IgD-negative memory B cell (primary cell): ENCODE results near the gene RESP18. TPM values are rescaled to one million over a fixed set of nuclear protein-coding genes. Genes with fewer than 3 reads are reported as not detected.

Experiments
- H3K27ac Mint-ChIP-seq, 3 donors: one replicate each; pipeline ENCODE4 v1.8.0; 2020 to 2022; ENCODE audit warnings: mild to moderate bottlenecking in 3 of 3, mixed read lengths in 3 of 3, moderate library complexity in 1 of 3
- H3K27me3 Mint-ChIP-seq: one replicate; pipeline ENCODE4 v1.8.0; 2021; ENCODE audit warnings: mixed read lengths
- H3K36me3 Mint-ChIP-seq: one replicate; pipeline ENCODE4 v1.8.0; 2020; ENCODE audit warnings: mild to moderate bottlenecking, mixed read lengths
- H3K4me1 Mint-ChIP-seq, 3 donors: one replicate each; pipeline ENCODE4 v1.8.0; 2020 to 2022; ENCODE audit warnings: mixed read lengths in 3 of 3, mild to moderate bottlenecking in 1 of 3
- H3K4me3 Mint-ChIP-seq, 4 donors: one replicate each; pipeline ENCODE4 v1.8.0; 2020 to 2022; ENCODE audit warnings: mild to moderate bottlenecking in 4 of 4, mixed read lengths in 4 of 4, moderate library complexity in 3 of 4
- H3K9me3 Mint-ChIP-seq, 3 donors: one replicate each; pipeline ENCODE4 v1.8.0; 2020 to 2021; ENCODE audit warnings: mixed read lengths in 3 of 3, mild to moderate bottlenecking in 1 of 3
- polyA plus RNA-seq: library from polyadenylated mRNA; unstranded; fragments of 300-500 nt; fragmentation: Illumina TruSeq; gene quantifications from one replicate; pipeline ENCODE4 v1.2.3, GENCODE V29; 2021

RESP18 gene
- polyA plus RNA-seq, 1 donor from 2014 or later, result not detected

GRCh38 chr2:219306047-219306446 lies 26.5 kb downstream of the RESP18 start:
- Mint-ChIP-seq H3K4me3 (no peak overlapping the region), H3K27me3 (peaks cover 48% of the 10 kb centered on the region)

DNA sequence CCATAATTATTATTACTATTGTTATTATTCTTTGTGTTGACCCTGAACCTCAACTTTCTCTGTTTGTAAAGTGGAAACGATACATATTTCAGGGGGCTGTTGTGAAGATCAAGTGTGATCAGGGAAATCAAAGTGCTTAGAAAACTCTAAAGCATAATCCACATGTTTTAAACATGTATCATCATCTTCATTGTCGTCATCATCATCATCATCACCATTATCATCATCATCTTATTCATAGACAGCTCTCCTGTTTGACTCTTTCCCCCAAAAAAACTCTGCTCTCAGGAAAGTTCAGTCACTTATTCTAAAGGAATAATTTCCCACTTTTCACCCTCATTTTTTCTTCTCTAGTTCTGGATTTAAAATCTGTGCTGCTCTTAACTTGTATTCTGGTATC lies 28.3 kb downstream of the RESP18 start:
- Mint-ChIP-seq H3K4me1 (no peaks in the 10 kb centered on the region), H3K27ac (no peak overlapping the region), H3K4me3 (no peak overlapping the region), H3K36me3 (no peaks in the 10 kb centered on the region), H3K27me3 (peaks cover 39% of the 10 kb centered on the region), H3K9me3 (no peaks in the 10 kb centered on the region)

More at GRCh38 chr2:219306047-219306446, 26.5 kb downstream of the RESP18 start:
- Mint-ChIP-seq H3K9me3 (peaks cover 0 to 2% (median 1%) of the 10 kb centered on the region in 3 donors), H3K27ac (no peak overlapping the region), H3K4me1 (peaks cover 0 to 2% (median 0%) of the 10 kb centered on the region in 3 donors), H3K36me3 (no peaks in the 10 kb centered on the region)

- Mint-ChIP-seq H3K27ac (no peak overlapping the region), H3K27me3 (peaks cover 29% of the 10 kb centered on the region), H3K4me1 (peaks cover 1 to 4% (median 2%) of the 10 kb centered on the region in 3 donors)
Measured at GRCh38 chr2:219302412-219302968, 30.1 kb downstream of the RESP18 start.

DNA sequence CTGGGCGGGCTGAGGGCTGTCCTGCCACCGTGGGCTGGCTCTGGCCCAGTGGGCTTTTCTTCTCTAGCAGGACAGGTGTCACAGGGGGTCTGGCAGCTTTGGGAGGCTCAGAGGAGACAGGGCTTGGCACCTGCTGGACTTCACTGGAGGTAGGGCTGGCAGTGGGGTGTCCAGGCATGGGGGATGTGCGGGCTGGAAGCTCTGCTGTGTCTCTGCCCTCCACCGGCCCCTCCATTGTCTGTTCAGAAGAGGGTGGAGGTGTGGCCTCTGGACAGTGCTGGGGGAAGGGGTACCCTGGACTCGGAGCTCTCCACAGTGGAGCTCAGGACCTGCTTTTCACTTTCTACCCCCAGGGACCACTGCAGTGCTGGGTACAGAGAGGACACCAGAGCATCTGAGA lies 32.5 kb downstream of the RESP18 start:
- H3K27me3 Mint-ChIP-seq, result peaks cover 18% of the 10 kb centered on the region
- H3K36me3 Mint-ChIP-seq, result no peaks in the 10 kb centered on the region
- H3K4me1 Mint-ChIP-seq, result peaks cover 1 to 10% (median 6%) of the 10 kb centered on the region in 3 donors
- H3K9me3 Mint-ChIP-seq, result no peaks in the 10 kb centered on the region
- no peak overlapping the region for H3K27ac Mint-ChIP-seq
- no peak overlapping the region for H3K4me3 Mint-ChIP-seq

More at GRCh38 chr2:219302412-219302968, 30.1 kb downstream of the RESP18 start:
- Mint-ChIP-seq H3K36me3 (no peaks in the 10 kb centered on the region), H3K4me3 (no peak overlapping the region), H3K9me3 (no peaks in the 10 kb centered on the region)

DNA sequence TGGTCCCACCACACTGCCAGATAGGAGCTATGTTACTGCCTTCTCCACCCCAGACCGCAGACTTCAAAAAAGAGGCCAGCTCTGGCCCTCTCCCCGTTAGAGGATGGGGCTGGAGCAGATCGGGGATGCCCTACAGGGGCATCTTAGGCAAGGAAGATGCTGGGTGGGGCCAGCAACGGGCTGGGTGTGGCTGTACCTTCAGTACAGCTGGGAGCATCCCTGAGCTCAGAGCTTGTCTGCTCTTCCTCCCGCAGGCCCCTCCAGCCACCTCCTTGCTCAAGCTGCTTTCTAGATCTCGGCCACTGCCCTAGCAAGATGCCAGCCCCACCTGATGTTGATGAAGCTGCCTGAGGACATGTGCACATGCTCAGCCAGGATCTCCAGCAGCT lies 33.2 kb downstream of the RESP18 start:
- Mint-ChIP-seq H3K27ac (no peak overlapping the region), H3K4me3 (no peak overlapping the region), H3K36me3 (no peaks in the 10 kb centered on the region), H3K9me3 (no peaks in the 10 kb centered on the region), H3K27me3 (peaks cover 16% of the 10 kb centered on the region), H3K4me1 (peaks cover 1 to 11% (median 6%) of the 10 kb centered on the region in 3 donors)

GRCh38 chr2:219298759-219299371 lies 33.7 kb downstream of the RESP18 start:
- H3K27ac Mint-ChIP-seq, result peak overlapping the region in 1 of 3 donors; percentile 56
- peaks cover 16% of the 10 kb centered on the region for H3K27me3 Mint-ChIP-seq
- H3K4me3 Mint-ChIP-seq, result no peak overlapping the region
- H3K9me3 Mint-ChIP-seq, result no peaks in the 10 kb centered on the region
- H3K4me1 Mint-ChIP-seq, result peaks cover 6 to 11% (median 7%) of the 10 kb centered on the region in 3 donors
- no peaks in the 10 kb centered on the region for H3K36me3 Mint-ChIP-seq

DNA sequence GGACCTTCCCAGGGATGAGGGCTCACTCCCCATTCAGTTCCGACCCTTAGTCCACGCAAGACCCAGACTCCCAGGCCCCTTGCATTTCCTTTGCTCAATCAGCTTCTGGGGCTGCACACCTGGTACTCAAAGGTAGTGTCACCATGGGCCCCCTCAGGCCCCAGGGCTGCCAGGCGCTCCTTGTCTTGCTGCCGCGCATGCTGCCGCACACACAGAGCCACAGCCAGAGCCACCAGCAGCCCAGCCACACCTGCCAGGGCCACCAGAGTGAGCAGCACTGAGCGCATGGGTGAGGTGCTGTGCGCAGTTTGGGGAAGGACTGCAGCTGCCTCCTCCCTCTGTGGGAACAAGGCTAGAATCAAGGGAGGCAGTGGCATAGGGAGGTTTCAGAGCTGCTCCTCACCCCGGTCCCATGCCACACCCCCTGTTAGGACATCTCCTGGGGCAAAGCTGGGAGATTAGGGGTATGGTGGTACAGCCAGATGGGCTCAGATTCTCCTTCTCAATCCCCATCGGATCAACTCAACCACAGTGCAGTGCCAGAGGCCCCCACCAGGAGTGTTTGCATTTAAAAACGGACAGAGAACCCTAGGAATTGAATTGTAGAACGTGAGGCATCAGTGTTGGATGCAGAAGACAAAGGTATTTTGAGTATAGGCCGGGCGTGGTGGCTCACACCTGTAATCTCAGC lies 34.6 kb downstream of the RESP18 start:
- peaks cover 6 to 11% (median 7%) of the 10 kb centered on the region in 3 donors for H3K4me1 Mint-ChIP-seq
- peaks cover 16% of the 10 kb centered on the region for H3K27me3 Mint-ChIP-seq
- H3K36me3 Mint-ChIP-seq, result no peaks in the 10 kb centered on the region
- H3K9me3 Mint-ChIP-seq, result no peaks in the 10 kb centered on the region
- peak overlapping the region in 1 of 3 donors; percentile 77 for H3K27ac Mint-ChIP-seq
- peak overlapping the region in 1 of 4 donors; percentile 37 for H3K4me3 Mint-ChIP-seq

GRCh38 chr2:219296631-219297391 lies 35.7 kb downstream of the RESP18 start:
- Mint-ChIP-seq H3K9me3 (no peaks in the 10 kb centered on the region), H3K27ac (no peak overlapping the region), H3K36me3 (no peaks in the 10 kb centered on the region), H3K27me3 (peaks cover 13% of the 10 kb centered on the region), H3K4me3 (no peak overlapping the region), H3K4me1 (peaks cover 6 to 11% (median 7%) of the 10 kb centered on the region in 3 donors)

GRCh38 chr2:219296142-219296541 lies 36.4 kb downstream of the RESP18 start:
- no peaks in the 10 kb centered on the region for H3K36me3 Mint-ChIP-seq
- peak overlapping the region in 1 of 4 donors; percentile 31 for H3K4me3 Mint-ChIP-seq
- peaks cover 6 to 11% (median 7%) of the 10 kb centered on the region in 3 donors for H3K4me1 Mint-ChIP-seq
- no peak overlapping the region for H3K27ac Mint-ChIP-seq
- H3K9me3 Mint-ChIP-seq, result no peaks in the 10 kb centered on the region
- H3K27me3 Mint-ChIP-seq, result peaks cover 6% of the 10 kb centered on the region

DNA sequence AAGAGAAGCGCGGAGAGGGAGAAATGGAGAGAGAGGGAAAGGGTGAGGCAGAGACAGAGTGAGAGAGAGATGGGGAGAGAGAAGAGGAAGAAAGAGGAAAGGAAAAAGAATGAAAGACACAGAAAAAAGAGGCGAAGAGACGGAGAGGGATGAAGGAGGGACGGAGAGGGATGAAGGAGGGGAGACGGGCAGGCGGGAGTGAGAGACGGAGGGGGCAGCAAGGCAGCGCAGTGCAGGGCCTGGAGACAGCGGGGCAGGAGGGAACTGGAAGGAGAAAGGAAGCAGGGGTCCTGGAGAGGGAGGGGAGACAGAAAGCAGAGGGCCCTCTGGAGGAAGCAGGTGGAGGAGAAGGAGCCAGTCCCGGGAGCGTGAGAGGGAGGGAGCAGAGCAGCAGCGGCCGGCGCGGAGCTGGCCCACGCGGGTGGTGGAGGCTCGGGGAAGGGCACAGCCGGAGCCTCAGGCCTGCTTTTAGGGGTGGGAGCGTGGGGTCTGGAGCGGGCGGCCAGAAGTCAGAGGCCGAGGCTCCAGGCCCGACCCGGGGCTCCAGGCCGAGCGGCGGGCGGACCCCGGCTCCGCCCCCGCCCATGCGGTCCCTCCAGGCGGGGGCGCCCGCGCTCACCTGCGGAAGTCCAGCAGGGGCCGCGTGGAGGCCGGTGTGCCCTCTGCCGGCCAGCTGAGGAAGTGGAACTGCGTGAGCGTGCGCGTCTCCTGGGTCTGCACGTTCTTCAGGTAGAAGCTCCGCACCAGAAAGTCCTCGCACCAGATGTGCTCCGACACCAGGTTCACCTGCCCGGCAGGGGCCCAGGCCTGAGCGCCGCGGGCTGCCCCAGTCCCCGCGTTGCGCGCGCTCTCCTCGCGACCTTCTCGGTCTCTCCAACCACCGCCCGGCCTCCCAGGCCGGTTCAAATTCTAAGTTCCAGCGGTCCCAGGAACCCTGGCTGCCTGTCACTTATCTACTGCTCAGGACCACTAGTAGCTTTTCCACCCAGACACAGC lies 37.9 kb downstream of the RESP18 start:
- Mint-ChIP-seq H3K4me1 (peaks cover 6 to 11% (median 7%) of the 10 kb centered on the region in 3 donors), H3K9me3 (no peaks in the 10 kb centered on the region), H3K27me3 (no peaks in the 10 kb centered on the region), H3K27ac (peak overlapping the region; percentile 53 to 86 (median 61)), H3K36me3 (no peaks in the 10 kb centered on the region), H3K4me3 (peak overlapping the region; percentile 25 to 87 (median 66))

- Mint-ChIP-seq H3K36me3 (no peaks in the 10 kb centered on the region), H3K27ac (no peak overlapping the region), H3K9me3 (no peaks in the 10 kb centered on the region), H3K4me1 (peaks cover 6 to 10% (median 7%) of the 10 kb centered on the region in 3 donors), H3K4me3 (peak overlapping the region in 3 of 4 donors; percentile 21 to 72 (median 58)), H3K27me3 (no peaks in the 10 kb centered on the region)
Measured at GRCh38 chr2:219293736-219294231, 38.8 kb downstream of the RESP18 start.

DNA sequence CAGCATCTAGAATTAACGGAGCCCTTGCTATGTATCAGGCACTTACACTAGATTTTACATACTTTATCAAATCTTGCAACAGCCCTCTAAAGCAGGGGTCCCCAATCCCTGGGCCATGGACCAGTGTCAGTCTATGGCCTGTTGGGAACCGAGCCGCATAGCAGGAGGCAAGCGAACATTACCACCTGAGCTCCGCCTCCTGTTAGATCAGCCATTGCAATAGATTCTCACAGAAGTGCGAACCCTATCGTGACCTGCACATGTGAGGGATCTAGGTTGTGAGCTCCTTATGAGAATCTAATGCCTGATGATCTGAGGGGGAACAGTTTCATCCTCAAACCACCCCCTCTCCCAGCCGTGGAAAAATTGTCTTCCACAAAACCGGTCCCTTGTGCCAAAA lies 39.9 kb downstream of the RESP18 start:
- H3K27ac Mint-ChIP-seq, result no peak overlapping the region
- peaks cover 5 to 7% (median 5%) of the 10 kb centered on the region in 3 donors for H3K4me1 Mint-ChIP-seq
- H3K9me3 Mint-ChIP-seq, result no peaks in the 10 kb centered on the region
- no peaks in the 10 kb centered on the region for H3K27me3 Mint-ChIP-seq
- H3K4me3 Mint-ChIP-seq, result peak overlapping the region in 1 of 4 donors; percentile 67
- H3K36me3 Mint-ChIP-seq, result no peaks in the 10 kb centered on the region

- no peaks in the 10 kb centered on the region for H3K9me3 Mint-ChIP-seq
- no peaks in the 10 kb centered on the region for H3K36me3 Mint-ChIP-seq
- peak overlapping the region in 1 of 4 donors; percentile 67 for H3K4me3 Mint-ChIP-seq
- peaks cover 5 to 7% (median 5%) of the 10 kb centered on the region in 3 donors for H3K4me1 Mint-ChIP-seq
- H3K27ac Mint-ChIP-seq, result peak overlapping the region in 1 of 3 donors; percentile 13
- no peaks in the 10 kb centered on the region for H3K27me3 Mint-ChIP-seq
Measured at GRCh38 chr2:219291910-219292490, 40.5 kb downstream of the RESP18 start.
